OCI-LY1 (cell line): Measurements from ENCODE around the gene TMCO1.

Experiments
- H2AFZ ChIP-seq: fragments of 200-600 bp; sonication (generic), shearing (Covaris generic); 2 replicates; pipeline ENCODE4 v1.6.0; 2014; ENCODE audit warnings: antibody characterized with exemption, mild to moderate bottlenecking, low read length
- H3F3A ChIP-seq: fragments of 200-600 bp; sonication (generic), shearing (Covaris generic); 2 replicates; pipeline ENCODE4 v1.6.0; 2014; ENCODE audit warnings: mild to moderate bottlenecking, antibody characterized with exemption, low read length, moderate library complexity; ENCODE audit not compliant: insufficient read depth
- H3K27ac ChIP-seq: fragments of 200-600 bp; sonication (generic); 2 replicates; pipeline ENCODE4 v1.5.1; 2014; ENCODE audit warnings: low read length, mixed run types, mild to moderate bottlenecking, low read depth; ENCODE audit not compliant: poor library complexity, severe bottlenecking
- H3K27me3 ChIP-seq: fragments of 200-600 bp; sonication (generic); 2 replicates; pipeline ENCODE4 v1.6.0; 2014; ENCODE audit warnings: antibody characterized with exemption, mild to moderate bottlenecking, low read length, moderate library complexity; ENCODE audit not compliant: insufficient read depth
- H3K36me3 ChIP-seq: fragments of 200-600 bp; sonication (generic); 2 replicates; pipeline ENCODE4 v1.6.1; 2014; ENCODE audit warnings: mild to moderate bottlenecking, antibody characterized with exemption, low read length, moderate library complexity, mixed read lengths; ENCODE audit not compliant: insufficient read depth
- H3K4me1 ChIP-seq: fragments of 200-600 bp; sonication (generic); 2 replicates; pipeline ENCODE4 v1.5.1; 2014; ENCODE audit warnings: mild to moderate bottlenecking, low read length, moderate library complexity; ENCODE audit not compliant: insufficient read depth, severe bottlenecking
- H3K4me2 ChIP-seq: fragments of 200-600 bp; sonication (generic), shearing (Covaris generic); 2 replicates; pipeline ENCODE4 v1.6.1; 2014; ENCODE audit warnings: low read length
- H3K4me3 ChIP-seq: fragments of 200-600 bp; sonication (generic); 2 replicates; pipeline ENCODE4 v1.5.1; 2014; ENCODE audit warnings: low read length, low read depth, mild to moderate bottlenecking, mixed read lengths; ENCODE audit not compliant: poor library complexity, severe bottlenecking
- H3K79me2 ChIP-seq: fragments of 200-600 bp; shearing (Covaris generic); 2 replicates; pipeline ENCODE4 v1.6.1; 2016; ENCODE audit warnings: mixed run types, low read length, mixed read lengths; ENCODE audit not compliant: insufficient read depth
- H3K9ac ChIP-seq: fragments of 200-600 bp; sonication (generic), shearing (Covaris generic); 2 replicates; pipeline ENCODE4 v1.6.1; 2014; ENCODE audit warnings: mild to moderate bottlenecking, low read length, mixed read lengths
- H3K9me2 ChIP-seq: fragments of 200-600 bp; sonication (generic), shearing (Covaris generic); 2 replicates; pipeline ENCODE4 v1.6.1; 2014; ENCODE audit warnings: low read depth, mild to moderate bottlenecking, low read length, mixed read lengths
- H3K9me3 ChIP-seq: fragments of 200-600 bp; shearing (Covaris generic); 2 replicates; pipeline ENCODE4 v1.6.1; 2014; ENCODE audit warnings: low read length, mixed read lengths
- H4K20me1 ChIP-seq: fragments of 200-600 bp; sonication (generic), shearing (Covaris generic); 2 replicates; pipeline ENCODE4 v1.6.0; 2016; ENCODE audit warnings: mild to moderate bottlenecking, low read length; ENCODE audit not compliant: insufficient read depth
- EZH2 ChIP-seq: fragments of 200-600 bp; sonication (generic), shearing (Covaris generic); IDR thresholded peaks from 2 replicates; pipeline ENCODE4 v1.8.0; 2017; ENCODE audit warnings: borderline replicate concordance, mixed run types, mild to moderate bottlenecking, antibody characterized with exemption, low read length, moderate library complexity, mixed read lengths
- TF ChIP-seq, protein P1 (sequence below): fragments of 200-600 bp; sonication (generic), shearing (Covaris generic); IDR thresholded peaks from 2 replicates; pipeline ENCODE4 v1.5.1; 2017; ENCODE audit warnings: mild to moderate bottlenecking, antibody characterized with exemption, low read length, moderate library complexity, mixed read lengths

The TMCO1 gene

DNA sequence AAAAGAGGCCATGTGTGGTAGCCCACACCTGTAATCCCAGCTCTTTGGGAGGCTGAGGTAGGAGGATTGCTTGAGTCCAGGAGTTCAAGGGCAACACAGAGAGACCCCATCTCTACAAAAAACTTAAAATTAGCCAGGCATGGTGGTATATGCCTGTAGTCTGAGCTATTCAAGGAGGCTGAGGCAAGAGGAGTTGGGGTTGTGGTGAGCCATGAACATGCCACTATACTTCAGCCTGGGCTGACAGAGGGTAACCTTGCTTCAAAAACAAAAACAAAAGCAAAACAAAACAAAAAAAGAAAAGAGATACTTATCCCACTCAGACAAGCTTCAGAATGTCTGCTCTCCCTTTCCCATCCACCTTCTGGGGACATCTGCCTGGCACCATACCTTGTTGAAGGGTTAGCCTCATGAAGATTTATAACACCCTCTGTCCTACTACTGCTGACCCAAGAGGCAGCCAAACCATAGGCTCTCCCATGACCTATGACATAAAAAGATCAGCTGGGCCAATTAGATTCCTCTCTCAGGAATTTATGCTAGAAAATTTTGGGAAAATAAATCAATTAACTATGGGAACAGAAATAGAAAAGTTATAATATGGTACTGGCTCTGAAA, 13.2 kb downstream of the TMCO1 start:
- H3K79me2 ChIP-seq: 0 out of 2 replicates have a peak, but pooled peaks cover 3% of the 10 kb centered on the region
- H3K9me2 ChIP-seq: no peaks in the 10 kb centered on the region
- no peak overlapping the region for H3K4me3 ChIP-seq
- no peaks in the 10 kb centered on the region for H3K9me3 ChIP-seq
- no peak overlapping the region for H3K27ac ChIP-seq
- TF ChIP-seq EZH2: no peak
- TF ChIP-seq, protein P1, sequence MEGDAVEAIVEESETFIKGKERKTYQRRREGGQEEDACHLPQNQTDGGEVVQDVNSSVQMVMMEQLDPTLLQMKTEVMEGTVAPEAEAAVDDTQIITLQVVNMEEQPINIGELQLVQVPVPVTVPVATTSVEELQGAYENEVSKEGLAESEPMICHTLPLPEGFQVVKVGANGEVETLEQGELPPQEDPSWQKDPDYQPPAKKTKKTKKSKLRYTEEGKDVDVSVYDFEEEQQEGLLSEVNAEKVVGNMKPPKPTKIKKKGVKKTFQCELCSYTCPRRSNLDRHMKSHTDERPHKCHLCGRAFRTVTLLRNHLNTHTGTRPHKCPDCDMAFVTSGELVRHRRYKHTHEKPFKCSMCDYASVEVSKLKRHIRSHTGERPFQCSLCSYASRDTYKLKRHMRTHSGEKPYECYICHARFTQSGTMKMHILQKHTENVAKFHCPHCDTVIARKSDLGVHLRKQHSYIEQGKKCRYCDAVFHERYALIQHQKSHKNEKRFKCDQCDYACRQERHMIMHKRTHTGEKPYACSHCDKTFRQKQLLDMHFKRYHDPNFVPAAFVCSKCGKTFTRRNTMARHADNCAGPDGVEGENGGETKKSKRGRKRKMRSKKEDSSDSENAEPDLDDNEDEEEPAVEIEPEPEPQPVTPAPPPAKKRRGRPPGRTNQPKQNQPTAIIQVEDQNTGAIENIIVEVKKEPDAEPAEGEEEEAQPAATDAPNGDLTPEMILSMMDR: no peak
- H3F3A ChIP-seq: no peaks in the 10 kb centered on the region
- no peak overlapping the region for H3K4me2 ChIP-seq
- peaks cover 67% of the 10 kb centered on the region for H3K36me3 ChIP-seq
- H3K9ac ChIP-seq: no peak overlapping the region
- H4K20me1 ChIP-seq: no peaks in the 10 kb centered on the region
- H3K4me1 ChIP-seq: no peaks in the 10 kb centered on the region
- H2AFZ ChIP-seq: no peak overlapping the region
- no peaks in the 10 kb centered on the region for H3K27me3 ChIP-seq

DNA sequence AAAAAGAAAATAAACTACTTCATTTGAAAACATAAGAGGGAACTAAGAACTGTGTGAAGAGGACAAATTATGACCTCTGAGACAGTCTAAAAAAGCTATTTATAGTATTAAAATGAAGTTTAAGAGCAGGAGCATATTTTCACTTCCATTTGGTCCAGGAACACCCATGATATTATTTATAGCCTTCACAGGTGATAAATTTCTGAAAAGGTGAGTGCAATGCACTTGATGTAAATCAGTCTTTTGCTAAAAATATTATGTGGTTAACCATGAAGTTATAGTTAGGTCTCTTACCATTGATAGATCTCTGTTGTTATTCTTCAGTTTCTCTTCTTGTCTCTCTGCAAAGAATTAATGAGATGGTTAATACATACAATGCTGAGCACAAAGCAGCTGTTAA, 14.7 kb downstream of the TMCO1 start:
- TF ChIP-seq EZH2: no peak
- TF ChIP-seq, protein P1: no peak
- H3F3A ChIP-seq: no peaks in the 10 kb centered on the region
- no peak overlapping the region for H3K4me2 ChIP-seq

DNA sequence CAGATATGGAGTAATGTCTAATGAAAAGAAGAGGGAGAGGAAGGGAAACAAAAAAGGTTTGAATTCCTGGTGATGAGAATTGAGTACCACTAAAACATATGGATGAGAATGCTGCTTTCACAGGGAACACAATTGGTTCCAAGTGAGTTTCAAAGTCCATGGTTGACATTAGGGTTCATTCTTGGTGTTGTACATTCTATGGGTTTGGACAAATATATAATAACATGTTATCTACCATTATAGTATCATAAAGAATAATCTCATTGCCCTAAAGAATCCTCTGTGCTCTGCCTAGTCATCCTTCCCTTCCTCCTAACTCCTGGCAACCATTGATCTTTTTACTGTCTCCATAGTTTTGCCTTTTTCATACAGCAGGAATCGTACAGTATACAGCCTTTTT, 20.1 kb downstream of the TMCO1 start:
- H2AFZ ChIP-seq: no peak overlapping the region
- no peaks in the 10 kb centered on the region for H3K27me3 ChIP-seq
- no peak overlapping the region for H3K27ac ChIP-seq
- H3K4me1 ChIP-seq: no peaks in the 10 kb centered on the region
- no peak overlapping the region for H3K9ac ChIP-seq
- no peaks in the 10 kb centered on the region for H3K9me3 ChIP-seq
- no peak overlapping the region for H3K4me3 ChIP-seq
- H3K9me2 ChIP-seq: no peaks in the 10 kb centered on the region
- peaks cover 59% of the 10 kb centered on the region for H3K36me3 ChIP-seq
- H3K79me2 ChIP-seq: no peaks in the 10 kb centered on the region
- H3F3A ChIP-seq: no peaks in the 10 kb centered on the region
- no peak overlapping the region for H3K4me2 ChIP-seq
- no peaks in the 10 kb centered on the region for H4K20me1 ChIP-seq
- no peak for TF ChIP-seq EZH2
- TF ChIP-seq, protein P1: no peak

More for the DNA sequence above, 14.7 kb downstream of the TMCO1 start:
- no peaks in the 10 kb centered on the region for H3K4me1 ChIP-seq
- no peaks in the 10 kb centered on the region for H3K9me3 ChIP-seq
- no peaks in the 10 kb centered on the region for H3K27me3 ChIP-seq
- no peak overlapping the region for H3K27ac ChIP-seq
- no peaks in the 10 kb centered on the region for H4K20me1 ChIP-seq
- H3K9me2 ChIP-seq: no peaks in the 10 kb centered on the region
- H2AFZ ChIP-seq: no peak overlapping the region
- H3K79me2 ChIP-seq: 0 out of 2 replicates have a peak, but pooled peaks cover 3% of the 10 kb centered on the region
- peaks cover 64% of the 10 kb centered on the region for H3K36me3 ChIP-seq
- H3K9ac ChIP-seq: no peak overlapping the region
- no peak overlapping the region for H3K4me3 ChIP-seq
